Measurements from ENCODE around the gene TWIST1.

Gene TWIST1

DNA sequence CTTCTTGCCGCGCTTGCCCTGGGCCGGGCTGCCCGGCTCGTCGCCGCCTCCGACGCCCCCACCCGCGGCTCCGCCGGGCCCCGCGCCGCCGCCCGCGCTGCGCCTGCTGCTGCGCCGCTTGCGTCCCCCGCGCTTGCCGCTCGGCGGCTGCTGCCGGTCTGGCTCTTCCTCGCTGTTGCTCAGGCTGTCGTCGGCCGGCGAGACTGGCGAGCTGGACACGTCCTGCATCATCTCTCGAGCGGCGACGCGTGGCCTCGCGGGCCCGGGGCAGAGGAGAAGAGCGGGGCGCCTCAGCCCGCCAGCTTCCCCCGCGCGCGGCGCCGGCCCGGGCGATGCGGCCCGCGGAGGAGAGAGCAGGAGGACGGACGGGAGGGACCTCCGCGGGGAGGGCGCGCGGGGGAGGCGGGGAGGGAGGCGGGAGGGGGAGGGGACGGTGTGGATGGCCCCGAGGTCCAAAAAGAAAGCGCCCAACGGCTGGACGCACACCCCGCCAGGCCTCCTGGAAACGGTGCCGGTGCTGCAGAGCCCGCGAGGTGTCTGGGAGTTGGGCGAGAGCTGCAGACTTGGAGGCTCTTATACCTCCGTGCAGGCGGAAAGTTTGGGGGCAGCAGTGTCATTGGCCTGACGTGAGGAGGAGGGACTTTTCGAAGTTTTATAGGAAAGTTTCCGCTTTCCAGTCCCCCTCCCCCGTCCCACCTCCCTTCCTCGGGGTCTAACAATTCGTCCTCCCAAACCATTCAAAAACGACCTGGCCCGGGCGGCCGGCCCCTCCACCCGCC lies at the start of gene TWIST1:
Gene TWIST1, minus strand, starts transcription at position 546 of the 779 bp plus-strand sequence. Its CDS starts 315 bp downstream, at position 231.
- in situ Hi-C loops (cut with HindIII; ENCODE audit: low sequenced_read_pairs) = no loop called here

DNA sequence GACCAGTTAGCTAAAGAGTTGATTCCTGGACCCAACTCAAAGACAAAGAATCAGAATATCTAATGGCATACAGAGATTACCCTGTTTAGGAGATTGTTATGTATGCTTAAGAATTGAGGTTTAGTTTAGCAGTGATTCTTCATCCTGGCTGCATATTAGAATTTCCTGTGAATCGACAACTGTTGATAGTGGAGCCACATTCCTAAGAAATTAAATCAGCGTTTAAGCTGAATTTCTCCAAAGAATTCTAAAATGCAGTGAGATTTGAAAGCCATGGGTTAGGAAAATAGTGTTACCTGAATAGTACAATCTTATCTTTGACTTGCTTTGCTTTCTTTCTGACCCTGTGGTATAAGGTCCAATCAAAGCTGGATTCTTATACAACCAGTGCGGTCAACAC lies 44.2 kb upstream of the TWIST1 start:
- in situ Hi-C loops (cut with HindIII; ENCODE audit: low sequenced_read_pairs) = no loop called here

DNA sequence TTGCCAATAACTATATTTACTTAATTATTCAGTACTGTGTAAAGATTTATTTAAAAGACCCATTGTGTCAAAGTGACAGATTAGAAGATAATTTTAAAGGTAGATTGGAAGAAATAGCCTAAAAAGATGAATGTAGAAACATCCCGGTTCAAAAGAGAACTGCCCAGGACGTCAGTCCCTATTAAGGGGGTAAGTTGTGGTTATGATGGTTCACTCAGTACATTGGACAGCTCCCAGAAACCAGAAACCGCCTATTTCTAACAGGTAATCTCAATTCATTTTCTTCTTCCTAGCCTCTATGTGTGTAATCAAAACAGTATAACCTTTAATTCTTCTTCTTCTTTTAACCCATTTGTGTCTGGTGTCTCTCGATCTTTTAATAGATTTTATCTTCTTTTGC lies 29.3 kb upstream of the TWIST1 start:
- in situ Hi-C loops (cut with HindIII; ENCODE audit: low sequenced_read_pairs) = no loop called here

DNA sequence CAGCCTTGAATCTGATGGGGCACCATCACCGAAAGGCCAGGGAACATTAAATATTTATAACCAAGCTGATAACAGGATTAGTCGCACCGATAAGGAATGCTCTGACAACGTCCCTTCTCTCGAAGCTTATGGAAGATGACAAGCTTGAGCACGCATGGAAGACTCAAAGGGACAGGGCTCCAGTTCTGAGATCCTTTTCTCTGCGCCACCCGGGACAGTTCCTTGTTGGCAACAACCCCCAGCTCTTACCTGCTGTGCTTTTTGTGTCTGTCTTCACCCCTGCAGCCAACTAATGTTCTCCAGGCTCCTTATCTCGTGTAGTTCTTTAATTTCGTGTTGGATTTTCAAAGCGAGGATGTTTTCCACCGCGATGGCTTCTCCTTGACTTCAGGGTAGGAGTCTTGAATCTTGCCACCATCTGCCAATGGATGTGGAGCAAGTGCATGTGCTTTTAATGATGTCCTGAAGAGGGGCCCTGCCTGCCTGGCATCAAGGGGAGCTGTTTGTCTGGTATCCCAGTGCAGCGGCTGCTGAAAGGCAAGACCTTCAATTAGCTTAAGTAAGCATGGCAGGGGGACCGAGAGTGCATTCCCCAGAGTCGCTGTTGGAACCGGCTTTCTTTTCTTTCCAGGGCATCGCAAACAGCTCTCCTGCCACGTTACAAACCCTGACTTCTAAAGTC lies 28.1 kb upstream of the TWIST1 start:
- in situ Hi-C loops (cut with HindIII; ENCODE audit: low sequenced_read_pairs) = no loop called here

GRCh38 chr7:19144661-19145433 lies 27.4 kb upstream of the TWIST1 start, which contains the start of gene FERD3L:
TSS of gene FERD3L (minus strand) at chr7:19145421. CDS start at chr7:19145362, 59 bp downstream.
- in situ Hi-C loops (cut with HindIII; ENCODE audit: low sequenced_read_pairs) = no loop called here

DNA sequence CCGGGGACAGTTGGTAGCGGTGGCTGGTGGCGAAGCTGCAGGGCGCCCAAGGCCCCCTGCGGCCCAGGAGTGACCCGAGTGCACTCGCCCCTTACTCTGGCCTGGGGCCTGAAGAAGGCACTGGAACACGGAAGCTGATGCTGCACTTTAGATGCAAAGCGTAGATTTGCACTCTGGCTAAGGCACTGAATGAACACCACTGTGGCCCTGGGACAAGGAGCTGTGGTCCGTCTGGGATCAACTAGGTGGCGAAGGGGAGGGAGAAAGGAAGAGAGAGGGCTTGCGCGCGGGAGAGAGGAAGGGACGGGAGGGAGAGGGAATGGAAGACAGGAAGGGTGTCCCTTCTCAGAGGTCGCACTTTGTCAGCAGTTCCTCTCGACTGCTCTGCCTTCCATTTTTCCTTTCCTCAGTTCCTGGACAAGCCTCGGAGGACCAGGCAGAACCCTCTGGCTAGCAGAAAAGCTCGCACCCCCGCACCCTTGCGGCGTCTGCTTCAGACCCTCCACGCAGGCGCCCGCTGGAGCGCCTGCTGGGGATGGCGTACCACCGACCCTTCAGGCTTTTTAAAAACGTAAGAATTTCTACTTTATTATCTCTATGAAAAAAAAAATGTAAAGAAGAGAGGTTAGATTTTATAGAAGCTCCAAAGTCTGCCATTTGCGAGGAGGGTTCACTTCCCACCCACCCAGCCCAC lies 26.6 kb upstream of the TWIST1 start:
- in situ Hi-C loops (cut with HindIII; ENCODE audit: low sequenced_read_pairs) = no loop called here

DNA sequence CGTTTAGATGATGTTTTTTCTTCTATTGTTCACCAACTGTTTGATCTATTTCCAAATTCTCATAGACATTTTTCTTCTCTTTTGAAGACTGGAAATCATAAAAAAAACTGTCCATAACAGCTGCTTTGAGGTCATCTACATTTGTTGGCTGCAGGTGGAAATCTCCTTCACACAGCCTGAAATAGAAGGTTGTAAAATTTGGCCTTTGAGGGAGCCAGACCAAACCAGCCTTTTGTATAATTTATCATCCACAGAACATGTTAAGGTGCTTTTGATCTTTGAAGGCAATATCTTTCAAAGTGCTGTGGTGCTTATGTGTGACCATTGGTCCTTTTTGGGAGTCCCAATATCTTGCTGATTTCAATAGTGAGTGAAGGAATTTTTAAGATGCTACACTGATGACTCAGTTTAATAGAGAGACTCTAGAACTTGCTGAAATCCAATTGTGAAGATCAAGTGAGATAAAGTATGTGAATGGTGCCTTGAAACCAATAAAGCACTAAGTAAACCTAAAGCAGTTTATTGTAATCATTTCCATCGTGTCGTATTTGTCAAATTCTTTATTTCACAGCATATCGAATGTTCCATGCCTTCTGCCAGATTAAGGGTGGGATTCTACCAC lies 22.4 kb upstream of the TWIST1 start:
- in situ Hi-C loops (cut with HindIII; ENCODE audit: low sequenced_read_pairs) = no loop called here

- in situ Hi-C loops (cut with HindIII; ENCODE audit: low sequenced_read_pairs) = no loop called here
Observed at GRCh38 chr7:19133886-19134285, 16.4 kb upstream of the TWIST1 start.

DNA sequence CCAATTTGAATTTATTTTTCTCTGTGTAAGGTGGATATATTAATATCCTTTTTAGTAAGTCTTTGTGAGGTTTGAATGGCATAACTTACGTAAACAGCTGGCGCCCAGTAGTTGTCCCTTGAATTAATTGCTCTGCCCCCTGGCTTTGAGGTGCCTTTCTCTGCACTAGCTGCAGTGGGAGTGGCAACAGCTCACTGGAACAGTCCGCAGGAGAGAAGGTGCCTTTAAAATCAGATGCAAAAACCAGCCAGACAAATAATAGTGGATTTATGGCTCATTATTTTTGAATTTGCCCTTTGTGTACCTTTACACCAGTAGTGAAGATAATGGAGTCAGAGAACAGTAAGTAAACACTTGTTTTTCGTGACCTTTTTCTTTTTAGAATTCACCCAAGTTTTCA lies 16.0 kb upstream of the TWIST1 start:
- in situ Hi-C loops (cut with HindIII; ENCODE audit: low sequenced_read_pairs) = no loop called here

- in situ Hi-C loops (cut with HindIII; ENCODE audit: low sequenced_read_pairs) = no loop called here
Observed at GRCh38 chr7:19128856-19129255, 11.4 kb upstream of the TWIST1 start.

GRCh38 chr7:19121977-19122588 lies 4.6 kb upstream of the TWIST1 start:
- in situ Hi-C loops (cut with HindIII; ENCODE audit: low sequenced_read_pairs) = no loop called here

DNA sequence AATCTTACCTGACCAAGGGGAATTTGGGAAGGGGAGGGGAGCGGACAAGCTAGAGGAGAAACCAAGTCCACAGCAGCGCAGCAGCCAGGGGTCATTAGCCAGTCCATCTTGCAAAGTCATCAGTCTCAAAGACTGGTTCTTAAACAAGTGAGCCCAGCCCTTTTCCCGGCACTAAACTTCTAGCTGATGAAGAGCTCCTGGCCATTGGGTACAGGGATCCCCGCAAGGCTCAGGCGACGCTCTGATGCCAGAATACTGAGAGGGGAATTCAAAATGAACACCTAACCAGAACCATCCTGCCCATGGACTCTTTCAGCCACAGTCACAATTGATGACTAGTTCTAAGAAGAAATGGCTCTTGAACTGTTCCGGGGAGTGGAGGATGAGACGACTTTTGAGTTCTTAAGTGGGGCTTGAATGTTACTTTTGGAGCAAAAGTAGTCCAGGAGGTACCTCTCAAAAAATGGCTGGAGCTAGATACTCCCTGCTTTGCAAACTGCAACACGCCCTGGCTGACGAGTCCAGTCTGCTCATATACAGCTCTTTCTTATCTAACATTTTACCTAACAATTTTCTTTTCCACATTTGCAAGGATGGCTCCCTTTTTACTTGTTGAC lies 2.5 kb upstream of the TWIST1 start:
- in situ Hi-C loops (cut with HindIII; ENCODE audit: low sequenced_read_pairs) = no loop called here

- in situ Hi-C loops (cut with HindIII; ENCODE audit: low sequenced_read_pairs) = no loop called here
Observed at GRCh38 chr7:19119372-19119771, 1.9 kb upstream of the TWIST1 start.

GRCh38 chr7:19118636-19119371 lies 1.4 kb upstream of the TWIST1 start:
- in situ Hi-C loops (cut with HindIII; ENCODE audit: low sequenced_read_pairs) = no loop called here

DNA sequence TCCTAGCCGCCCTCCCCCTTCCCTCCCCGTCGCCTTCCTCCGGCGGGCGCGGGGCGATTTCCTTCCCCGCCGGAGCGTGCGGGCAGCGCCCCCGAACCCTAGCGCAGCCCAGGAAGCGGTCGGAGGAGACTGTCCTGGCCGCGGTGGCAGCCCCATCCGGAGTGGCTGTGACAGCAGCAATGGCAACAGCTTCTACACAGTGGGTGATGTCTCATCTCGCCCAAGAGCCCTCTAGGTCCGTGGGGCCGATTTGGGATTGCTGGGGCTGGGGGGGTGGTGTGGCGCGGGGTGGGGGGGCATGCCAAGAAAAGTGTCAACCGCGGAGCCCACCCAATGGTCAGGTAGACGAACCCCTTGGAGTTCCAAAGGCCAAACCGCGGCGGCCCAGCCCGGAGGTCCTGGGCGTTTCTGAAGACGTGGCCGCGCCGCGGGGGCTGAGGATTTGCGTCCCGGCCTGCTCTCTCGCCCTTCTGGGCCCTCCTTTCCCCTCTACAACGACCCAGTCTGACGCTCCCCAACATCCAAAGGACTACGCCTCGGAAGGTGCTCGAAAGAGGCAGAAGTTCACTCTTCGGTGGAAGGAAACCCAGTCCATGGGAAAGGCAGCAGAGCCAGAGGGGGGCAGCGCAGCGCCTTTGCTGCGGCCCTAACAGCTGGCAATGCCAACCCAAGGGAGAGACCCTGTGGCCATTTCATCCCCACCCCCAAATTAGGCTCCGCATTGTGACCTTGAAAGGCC lies 603 bp upstream of the TWIST1 start:
- in situ Hi-C loops (cut with HindIII; ENCODE audit: low sequenced_read_pairs) = no loop called here

DNA sequence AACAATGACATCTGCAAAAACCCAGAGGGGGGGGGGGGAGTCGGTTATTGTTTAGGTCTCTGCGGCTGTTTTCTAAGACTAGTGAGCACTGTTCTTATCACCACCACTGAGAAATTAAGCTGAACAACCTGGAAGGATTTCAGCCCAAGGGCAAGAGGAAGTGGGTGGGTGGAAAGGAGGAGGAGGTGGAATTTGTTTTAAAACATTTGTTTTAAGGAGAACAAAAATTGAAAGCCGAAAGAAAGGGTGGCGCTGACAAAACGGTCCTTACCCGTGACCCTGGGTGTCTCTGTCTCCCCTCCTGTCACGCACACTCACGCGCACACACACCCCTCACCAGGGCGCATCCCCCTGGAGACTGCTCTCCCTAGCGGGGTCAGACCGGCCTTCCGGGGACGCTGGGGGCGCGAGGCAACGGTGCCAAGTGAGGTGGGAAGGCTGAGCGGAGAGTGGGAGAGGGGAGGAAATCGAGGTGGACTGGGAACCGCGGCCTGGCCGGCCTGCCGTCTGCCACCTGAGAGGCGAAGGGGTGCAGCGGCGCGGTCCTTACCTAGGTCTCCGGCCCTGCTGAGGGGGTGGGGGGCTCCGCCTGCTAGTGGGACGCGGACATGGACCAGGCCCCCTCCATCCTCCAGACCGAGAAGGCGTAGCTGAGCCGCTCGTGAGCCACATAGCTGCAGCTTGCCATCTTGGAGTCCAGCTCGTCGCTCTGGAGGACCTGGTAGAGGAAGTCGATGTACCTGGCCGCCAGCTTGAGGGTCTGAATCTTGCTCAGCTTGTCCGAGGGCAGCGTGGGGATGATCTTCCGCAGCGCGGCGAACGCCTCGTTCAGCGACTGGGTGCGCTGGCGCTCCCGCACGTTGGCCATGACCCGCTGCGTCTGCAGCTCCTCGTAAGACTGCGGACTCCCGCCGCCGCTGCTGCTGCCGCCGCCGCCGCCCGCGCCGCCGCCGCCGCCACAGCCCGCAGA lies 1.0 kb downstream of the TWIST1 start:
- in situ Hi-C loops (cut with HindIII; ENCODE audit: low sequenced_read_pairs) = no loop called here

GRCh38 chr7:19114551-19114855 lies 2.9 kb downstream of the TWIST1 start:
- in situ Hi-C loops (cut with HindIII; ENCODE audit: low sequenced_read_pairs) = no loop called here

Measured in DLD1 (cell line).